Uterus (tissue), 4 donors: ENCODE results near the gene PTH2R. TPM values are rescaled to one million over a fixed set of nuclear protein-coding genes. Genes with fewer than 3 reads are reported as not detected.
"Not testable (repeated sequence)": the region's sequence is repeated elsewhere in the genome, so short reads cannot be mapped to it uniquely, and the experiment has no call there.

Experiments used
- DNase-seq, 2 donors: peaks; one replicate each; pipeline ENCODE4 v3.0.0-alpha.2; 2019 to 2020
- H3K27ac ChIP-seq, 2 donors: fragments of 200-600 bp; sonication (generic); 1 replicate in 1 of 2; 2 replicates in 1 of 2; pipeline ENCODE4 v1.5.1; 2016 to 2018
- H3K27me3 ChIP-seq, 2 donors: fragments of 200-600 bp; sonication (generic); one replicate each; pipeline ENCODE4 v1.5.1; 2018 to 2019; ENCODE audit warnings: control low read depth in 1 of 2
- H3K36me3 ChIP-seq, 2 donors: fragments of 200-600 bp; sonication (generic); one replicate each; pipeline ENCODE4 v1.5.1; 2019; ENCODE audit warnings: control low read depth in 1 of 2
- H3K4me1 ChIP-seq, 2 donors: fragments of 200-600 bp; sonication (generic); one replicate each; pipeline ENCODE4 v1.5.1; 2018 to 2019; ENCODE audit warnings: control low read depth in 1 of 2
- H3K4me3 ChIP-seq, 2 donors: fragments of 200-600 bp; sonication (generic); 1 replicate in 1 of 2; 2 replicates in 1 of 2; pipeline ENCODE4 v1.5.1; 2018 to 2019; ENCODE audit warnings: mild to moderate bottlenecking in 1 of 2
- H3K9me3 ChIP-seq, 2 donors: fragments of 200-600 bp; sonication (generic); one replicate each; pipeline ENCODE4 v1.5.1; 2019; ENCODE audit warnings: control low read depth in 1 of 2
- CTCF ChIP-seq, 4 experiments: fragments of 200-600 bp in 2 of 4; fragments of 450-650 bp in 2 of 4; sonication (generic) in 2 of 4; IDR thresholded peaks; one replicate each; pipeline ENCODE4 v1.5.1; 2016 to 2019; ENCODE audit warnings: antibody characterized with exemption in 4 of 4, mild to moderate bottlenecking in 2 of 4, moderate library complexity in 1 of 4
- POLR2A ChIP-seq, 2 donors: fragments of 450-650 bp; IDR thresholded peaks; one replicate each; pipeline ENCODE4 v1.6.1; 2016; ENCODE audit warnings: antibody characterized with exemption in 2 of 2, mild to moderate bottlenecking in 1 of 2, moderate library complexity in 1 of 2
- intact Hi-C: fragments of 100-400 bp; cut with DNase I; formaldehyde crosslinking; loops from one replicate; pipeline ENCODE4 v1.15.1; 2023; ENCODE audit warnings: low total_unique reads
- total RNA-seq, 4 donors: library from RNA; depleted of rRNA in 3 of 4; stranded (reverse); fragments of >200 nt in 3 of 4; gene quantifications; one replicate each; pipeline versions ENCODE4 v1.1.0 to v1.2.4, GENCODE V29; 2014 to 2023
- donor health status: DM: yes; HTN: yes; CAD: no.

Gene PTH2R
- total RNA-seq, 4 donors from 2014 or later: 0.70 to 1.7 TPM; not detected in 2

DNA sequence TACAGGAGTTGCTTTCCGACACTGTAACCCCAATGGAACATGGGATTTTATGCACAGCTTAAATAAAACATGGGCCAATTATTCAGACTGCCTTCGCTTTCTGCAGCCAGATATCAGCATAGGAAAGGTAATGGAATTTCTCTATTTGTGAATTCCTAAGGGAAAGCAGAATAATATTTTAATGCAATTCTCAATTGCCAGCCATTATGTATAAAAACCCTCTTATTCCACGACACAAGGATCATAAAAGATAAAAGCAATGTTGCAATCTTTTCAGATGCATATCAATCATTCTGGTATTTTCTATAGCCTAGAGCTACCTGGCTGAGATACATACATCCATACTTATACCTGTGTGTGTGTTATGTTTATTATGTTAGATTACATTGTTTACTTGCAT lies 31.2 kb downstream of the PTH2R start:
- Histone ChIP-seq H3K4me3 (no peak overlapping the region), H3K9me3 (no peaks in the 10 kb centered on the region), H3K36me3 (no peaks in the 10 kb centered on the region), H3K4me1 (no peaks in the 10 kb centered on the region), H3K27ac (no peak overlapping the region), H3K27me3 (no peaks in the 10 kb centered on the region)
- no peak for DNase-seq
- TF ChIP-seq POLR2A (IDR thresholded peaks at IDR 0.05): no peak
- TF ChIP-seq CTCF (IDR thresholded peaks at IDR 0.05): no peak
- intact Hi-C loops: no loop called here

DNA sequence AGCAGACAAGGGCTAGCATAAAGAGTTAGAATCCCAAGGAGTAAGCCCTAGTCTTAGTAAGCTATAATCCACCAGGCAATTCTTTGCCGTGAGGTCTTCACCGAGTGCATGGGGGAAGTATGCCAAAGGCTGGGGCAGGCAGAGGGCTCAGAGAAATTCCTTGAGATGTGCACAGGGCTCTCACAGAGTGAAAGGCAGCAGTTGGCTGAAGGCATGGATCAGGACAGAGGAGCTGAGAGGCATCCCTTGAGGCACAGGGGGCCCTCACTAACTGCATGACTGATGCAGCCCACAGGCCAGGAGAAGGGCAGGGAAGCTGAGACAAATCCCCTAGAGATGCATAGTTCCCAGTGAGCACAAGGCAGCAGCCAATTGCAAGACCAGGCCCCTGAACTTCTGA lies 34.1 kb downstream of the PTH2R start:
- Histone ChIP-seq H3K4me1 (no peaks in the 10 kb centered on the region), H3K9me3 (no peaks in the 10 kb centered on the region), H3K27me3 (no peaks in the 10 kb centered on the region), H3K4me3 (no peak overlapping the region), H3K36me3 (no peaks in the 10 kb centered on the region), H3K27ac (no peak overlapping the region)
- intact Hi-C loops: no loop called here
- no peak for DNase-seq
- TF ChIP-seq POLR2A (IDR thresholded peaks at IDR 0.05) (no peak), CTCF (IDR thresholded peaks at IDR 0.05) (no peak)

GRCh38 chr2:208441951-208442350 lies 35.4 kb downstream of the PTH2R start:
- H3K27ac ChIP-seq: no peak overlapping the region
- intact Hi-C loops: no loop called here
- H3K27me3 ChIP-seq: no peaks in the 10 kb centered on the region
- no peaks in the 10 kb centered on the region for H3K4me1 ChIP-seq
- H3K9me3 ChIP-seq: no peaks in the 10 kb centered on the region
- no peak for TF ChIP-seq CTCF (IDR thresholded peaks at IDR 0.05)
- no peak for TF ChIP-seq POLR2A (IDR thresholded peaks at IDR 0.05)
- no peaks in the 10 kb centered on the region for H3K36me3 ChIP-seq
- H3K4me3 ChIP-seq: no peak overlapping the region
- no peak for DNase-seq

- H3K27me3 ChIP-seq, H3K4me1 ChIP-seq, H3K36me3 ChIP-seq, H3K9me3 ChIP-seq, H3K4me3 ChIP-seq, H3K27ac ChIP-seq, intact Hi-C loops, DNase-seq: not testable (repeated sequence)
Observed at GRCh38 chr2:208447447-208447846, 40.9 kb downstream of the PTH2R start.

DNA sequence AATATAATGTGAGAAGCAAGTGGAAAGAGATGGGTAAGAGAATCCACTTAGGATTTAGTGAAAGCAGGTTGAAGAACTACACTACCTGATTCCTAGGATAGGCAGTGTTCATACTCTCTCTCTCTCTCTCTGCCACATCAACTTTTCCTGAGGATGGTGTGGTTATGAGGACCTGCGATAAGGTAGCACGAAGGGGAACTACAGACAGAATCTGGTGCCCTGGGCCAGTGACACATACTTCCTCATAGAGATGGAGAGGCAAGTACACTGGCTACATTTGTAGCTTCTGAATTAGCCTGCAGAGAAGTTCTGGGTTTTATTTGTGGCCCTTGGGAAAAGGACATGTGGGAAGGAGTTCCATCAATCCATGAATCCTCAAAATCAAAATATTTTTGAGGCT lies 44.5 kb downstream of the PTH2R start:
- H3K4me1 ChIP-seq: no peaks in the 10 kb centered on the region
- intact Hi-C loops: no loop called here
- DNase-seq: no peak
- no peaks in the 10 kb centered on the region for H3K9me3 ChIP-seq
- H3K4me3 ChIP-seq: no peak overlapping the region
- TF ChIP-seq POLR2A (IDR thresholded peaks at IDR 0.05): no peak
- no peak for TF ChIP-seq CTCF (IDR thresholded peaks at IDR 0.05)
- no peaks in the 10 kb centered on the region for H3K36me3 ChIP-seq
- no peak overlapping the region for H3K27ac ChIP-seq
- H3K27me3 ChIP-seq: no peaks in the 10 kb centered on the region

- H3K4me3 ChIP-seq: no peak overlapping the region
- intact Hi-C loops: no loop called here
Observed at GRCh38 chr2:208454861-208455260, 48.3 kb downstream of the PTH2R start.

More at GRCh38 chr2:208454861-208455260, 48.3 kb downstream of the PTH2R start:
- H3K9me3 ChIP-seq: no peaks in the 10 kb centered on the region
- no peak for DNase-seq
- H3K27ac ChIP-seq: no peak overlapping the region
- H3K4me1 ChIP-seq: no peaks in the 10 kb centered on the region
- no peaks in the 10 kb centered on the region for H3K36me3 ChIP-seq
- no peaks in the 10 kb centered on the region for H3K27me3 ChIP-seq
- TF ChIP-seq POLR2A (IDR thresholded peaks at IDR 0.05): no peak
- TF ChIP-seq CTCF (IDR thresholded peaks at IDR 0.05): no peak
